Astrocyte (in vitro differentiated cells and primary cell): ENCODE results near the gene TEKT5.

Source experiments
- CTCF ChIP-seq: IDR thresholded peaks from 2 replicates; pipeline ENCODE4 v1.5.1; 2011; ENCODE audit warnings: low read depth, mild to moderate bottlenecking, inconsistent platforms, low read length, moderate library complexity; ENCODE audit not compliant: insufficient read depth
- EZH2 ChIP-seq: IDR thresholded peaks from 2 replicates; pipeline ENCODE4 v1.6.1; 2012; ENCODE audit warnings: mild to moderate bottlenecking, low read length, inconsistent platforms; ENCODE audit not compliant: insufficient read depth

- TF ChIP-seq CTCF, result no peak
- TF ChIP-seq EZH2, result no peak
Observed at GRCh38 chr16:10675861-10676260, 18.9 kb downstream of the TEKT5 start.
